Activated CD4-positive, alpha-beta T cell treated with anti-CD3 and anti-CD28 coated beads for 4 hours (primary cell): ENCODE measurements around the gene AGPS.

Experiments used
- DNase-seq, 2 donors: peaks; one replicate each; pipeline ENCODE4 v3.0.0-alpha.2; 2020

The AGPS gene

DNA sequence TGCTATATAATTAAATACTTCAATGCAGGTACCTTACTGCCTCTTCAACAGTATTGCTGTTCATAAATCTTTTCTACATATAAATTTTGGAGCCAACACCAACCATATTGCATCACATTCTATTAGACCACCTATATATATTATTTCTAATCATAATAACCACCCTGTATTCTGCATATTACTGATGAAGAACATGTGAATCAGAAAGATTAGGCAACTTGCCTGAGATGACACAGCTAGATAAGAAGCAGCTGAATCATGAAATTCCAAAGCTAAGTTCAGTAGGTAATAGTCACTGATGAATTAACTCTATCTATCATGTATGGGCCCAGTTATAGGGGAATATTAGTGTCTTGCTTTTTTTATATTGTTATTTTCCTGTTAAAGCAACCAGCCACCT, 161.8 kb downstream of the AGPS start:
- DNase-seq = no peak

DNA sequence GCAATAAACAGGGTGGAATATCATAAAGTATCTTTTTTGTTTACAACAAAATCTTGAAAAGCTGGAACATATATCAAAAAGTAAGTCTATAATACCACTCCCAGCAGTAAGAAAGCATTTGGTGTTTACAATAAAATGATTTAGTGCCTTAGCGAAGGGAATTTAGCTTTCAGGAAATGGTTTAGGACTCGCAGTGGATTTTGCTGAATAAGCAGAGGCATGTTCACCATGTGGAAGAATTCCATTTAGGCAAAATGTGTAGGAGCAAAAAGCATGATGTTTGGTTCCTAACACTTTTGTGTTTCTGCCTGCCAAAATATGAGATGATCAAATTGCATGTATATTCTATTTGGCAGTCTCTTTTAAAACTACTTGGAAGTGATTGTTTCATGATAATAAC, 163.6 kb downstream of the AGPS start:
- no peak for DNase-seq

GRCh38 chr2:177557794-177558193, 165.2 kb downstream of the AGPS start:
- no peak for DNase-seq

- no peak for DNase-seq
Observed at GRCh38 chr2:177559638-177560037, 167.1 kb downstream of the AGPS start.

GRCh38 chr2:177568390-177568789, 175.8 kb downstream of the AGPS start:
- no peak for DNase-seq

- no peak for DNase-seq
Observed at GRCh38 chr2:177568893-177569292, 176.3 kb downstream of the AGPS start.

DNA sequence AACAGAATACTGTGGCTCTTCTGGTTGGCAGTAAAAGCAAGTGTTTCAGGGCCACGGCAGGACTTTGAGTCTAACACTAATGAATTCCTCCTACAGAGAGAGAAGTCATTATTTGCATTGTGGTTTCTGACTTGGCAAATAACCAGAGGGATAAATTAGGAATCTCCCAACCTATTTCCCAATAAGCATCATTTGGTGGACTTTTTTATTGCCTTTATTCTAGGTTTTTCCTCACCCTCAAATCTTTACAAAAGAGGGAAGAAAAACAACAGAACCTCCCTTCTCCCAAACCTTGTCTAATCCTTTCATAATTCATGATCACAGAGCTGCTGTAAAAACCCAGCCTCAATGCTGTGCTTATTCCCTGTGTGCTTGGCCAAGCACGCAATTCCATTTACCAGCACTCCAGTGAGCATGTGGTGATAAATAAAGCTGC, 179.7 kb downstream of the AGPS start:
- DNase-seq = no peak

DNA sequence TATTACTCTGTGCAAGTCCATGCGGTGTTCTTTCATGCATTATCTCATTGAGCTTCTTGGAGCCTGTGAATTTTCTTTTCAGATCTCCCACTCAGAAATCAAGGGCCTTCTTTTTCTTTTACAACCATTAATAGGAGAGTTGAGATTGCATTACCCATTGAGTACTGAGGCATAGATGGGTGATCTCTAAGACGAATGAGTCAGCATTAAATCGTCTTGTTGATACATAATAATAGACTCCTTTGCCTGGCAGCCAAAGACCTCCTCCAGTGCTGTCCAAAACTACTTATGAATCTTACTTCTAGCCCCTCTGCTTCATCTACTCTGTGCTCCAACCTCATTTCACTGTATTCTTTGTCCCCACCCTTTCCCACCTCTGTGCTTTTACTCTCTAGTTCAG, 180.5 kb downstream of the AGPS start:
- DNase-seq = no peak

DNA sequence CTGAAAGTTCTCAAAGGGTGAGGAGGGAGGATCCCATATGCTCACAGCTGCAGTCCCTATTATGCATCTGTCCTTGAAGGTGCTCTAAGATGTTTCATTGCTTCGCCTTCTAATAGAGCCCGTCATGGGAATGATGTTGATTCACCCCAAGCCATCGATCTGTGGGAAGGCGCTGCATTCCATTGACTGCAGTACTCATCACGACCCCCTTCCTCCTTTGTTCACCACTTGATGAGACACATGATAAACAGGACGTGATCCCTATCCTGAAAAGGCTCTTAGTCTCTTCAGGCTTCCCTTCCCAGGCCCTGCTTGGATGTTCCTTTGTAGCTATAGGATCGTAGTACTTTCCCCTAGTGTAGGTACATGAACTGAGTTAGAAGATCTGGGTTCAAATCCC, 181.8 kb downstream of the AGPS start:
- DNase-seq = no peak

- no peak for DNase-seq
Observed at GRCh38 chr2:177575358-177575757, 182.8 kb downstream of the AGPS start.

DNA sequence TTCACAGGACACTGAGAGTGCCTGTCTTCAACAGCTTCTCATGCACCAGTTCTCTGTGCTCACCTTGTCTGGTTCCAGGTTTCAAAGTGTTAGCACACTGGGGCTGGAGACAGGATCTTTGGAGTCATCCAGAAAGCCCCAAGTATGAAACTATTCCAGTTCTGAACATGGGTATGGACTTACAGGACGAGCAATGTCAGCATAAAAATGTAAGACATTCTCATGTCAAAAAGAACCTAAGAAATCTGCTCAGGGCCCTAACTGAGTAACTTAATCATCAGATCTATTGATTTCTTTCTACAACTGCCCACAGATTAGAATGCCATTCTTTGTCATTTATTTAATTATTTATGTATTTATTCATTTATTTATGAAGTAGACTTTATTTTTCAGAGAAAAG, 184.5 kb downstream of the AGPS start:
- DNase-seq = no peak

GRCh38 chr2:177578454-177578853, 185.9 kb downstream of the AGPS start:
- no peak for DNase-seq

GRCh38 chr2:177579486-177580036, 187.0 kb downstream of the AGPS start:
- no peak for DNase-seq

DNA sequence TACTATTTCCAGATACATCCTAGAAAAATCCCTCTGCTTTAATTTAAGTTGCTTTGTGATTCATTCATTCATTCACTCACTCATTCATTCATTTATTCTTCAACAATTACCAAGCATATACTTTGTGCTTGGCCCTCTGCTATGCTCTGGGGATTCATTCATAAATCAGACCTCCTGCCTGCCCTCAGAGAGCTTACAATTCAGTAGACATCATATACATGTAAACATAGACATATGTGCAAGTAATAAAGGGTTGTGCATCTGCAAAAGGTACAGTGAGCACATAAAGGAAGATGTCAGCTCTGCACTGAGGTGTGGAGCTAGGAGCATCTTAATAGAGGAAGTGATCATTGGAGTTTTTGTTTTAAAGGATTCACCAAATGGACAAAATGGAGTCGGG, 189.4 kb downstream of the AGPS start:
- no peak for DNase-seq

- no peak for DNase-seq
Observed at GRCh38 chr2:177584030-177584692, 191.6 kb downstream of the AGPS start.

- DNase-seq = no peak
Observed at GRCh38 chr2:177585234-177585863, 192.8 kb downstream of the AGPS start.

DNA sequence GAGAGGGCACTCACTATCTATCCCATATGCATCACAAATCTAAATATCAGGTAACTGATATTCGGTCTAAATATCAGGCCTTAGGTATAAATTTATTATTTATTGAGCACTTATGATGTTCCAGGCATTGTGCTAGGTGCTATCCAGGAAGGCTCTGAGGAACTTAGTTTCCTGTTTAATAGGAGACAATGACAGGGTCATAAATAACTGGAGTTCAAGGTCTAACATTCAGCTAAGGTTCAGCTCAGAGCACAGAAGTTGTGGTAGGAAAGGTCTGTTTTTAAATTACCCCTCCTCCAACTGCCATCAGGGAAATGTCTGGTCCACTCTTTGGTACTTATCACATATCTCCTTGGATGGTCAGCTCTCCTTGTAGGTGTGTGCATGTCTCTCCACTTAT, 193.6 kb downstream of the AGPS start:
- no peak for DNase-seq

- no peak for DNase-seq
Observed at GRCh38 chr2:177587371-177587770, 194.8 kb downstream of the AGPS start.

GRCh38 chr2:177588671-177589070, 196.1 kb downstream of the AGPS start:
- no peak for DNase-seq

GRCh38 chr2:177589186-177589585, 196.6 kb downstream of the AGPS start:
- DNase-seq = no peak

DNA sequence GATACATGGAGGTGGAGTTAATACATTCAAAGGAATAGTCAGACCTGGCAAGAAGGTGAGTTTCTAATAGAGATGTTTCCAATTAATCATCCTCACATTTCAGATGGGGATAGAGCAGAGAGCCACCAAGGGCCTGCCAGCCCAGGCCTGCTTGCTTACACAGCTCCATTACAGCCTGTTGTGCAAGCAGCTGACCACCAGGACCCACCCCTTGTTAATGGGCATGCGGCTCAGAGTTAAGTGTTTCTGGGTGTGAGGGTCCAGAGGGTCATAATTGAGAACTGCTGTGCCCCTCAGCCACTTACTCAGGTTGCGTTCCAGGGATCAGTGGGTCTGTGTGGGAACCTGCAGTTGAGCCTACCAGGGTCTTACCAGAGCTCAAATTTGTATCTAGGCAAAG, 199.8 kb downstream of the AGPS start:
- DNase-seq = no peak

DNA sequence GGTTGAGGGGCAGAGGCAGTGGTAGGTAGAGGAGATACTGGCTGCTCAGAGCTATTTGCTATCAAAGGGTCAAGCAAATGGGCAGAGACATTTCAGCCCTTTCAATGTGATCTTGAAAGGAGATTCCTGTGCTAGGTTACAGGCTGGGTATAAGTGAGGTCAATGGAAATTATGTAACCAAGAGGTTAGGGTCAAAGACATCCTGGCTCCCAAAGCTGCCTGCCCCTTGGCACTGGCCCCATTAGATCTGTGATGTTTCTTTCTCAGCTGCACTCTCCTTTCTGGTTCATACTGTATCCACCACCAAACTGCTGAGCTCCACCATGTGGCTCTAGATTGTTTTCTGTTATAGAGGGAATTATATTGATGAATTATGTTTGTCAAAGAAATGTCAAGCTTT, 200.4 kb downstream of the AGPS start:
- DNase-seq = no peak

- no peak for DNase-seq
Observed at GRCh38 chr2:177593402-177593801, 200.8 kb downstream of the AGPS start.
